ENCODE data around the gene ANKRD13D.

The ANKRD13D gene

GRCh38 chr11:67291481-67292381 is 2.6 kb downstream of the ANKRD13D start:
- TF ChIP-seq POLR2A (IDR thresholded peaks at IDR 0.05; ENCODE audit: low read depth, low read length), result no peak
- DNase-seq (ENCODE audit: insufficient read length, low spot score), result no peak
- FAIRE-seq, result no peak

GRCh38 chr11:67292671-67293070 is 3.6 kb downstream of the ANKRD13D start:
- TF ChIP-seq POLR2A (IDR thresholded peaks at IDR 0.05; ENCODE audit: low read depth, low read length), result no peak
- DNase-seq (ENCODE audit: insufficient read length, low spot score), result no peak
- no peak for FAIRE-seq

GRCh38 chr11:67293090-67293489 is 4.0 kb downstream of the ANKRD13D start:
- TF ChIP-seq POLR2A (IDR thresholded peaks at IDR 0.05; ENCODE audit: low read depth, low read length), result no peak
- DNase-seq (ENCODE audit: insufficient read length, low spot score), result no peak
- FAIRE-seq, result no peak

DNA sequence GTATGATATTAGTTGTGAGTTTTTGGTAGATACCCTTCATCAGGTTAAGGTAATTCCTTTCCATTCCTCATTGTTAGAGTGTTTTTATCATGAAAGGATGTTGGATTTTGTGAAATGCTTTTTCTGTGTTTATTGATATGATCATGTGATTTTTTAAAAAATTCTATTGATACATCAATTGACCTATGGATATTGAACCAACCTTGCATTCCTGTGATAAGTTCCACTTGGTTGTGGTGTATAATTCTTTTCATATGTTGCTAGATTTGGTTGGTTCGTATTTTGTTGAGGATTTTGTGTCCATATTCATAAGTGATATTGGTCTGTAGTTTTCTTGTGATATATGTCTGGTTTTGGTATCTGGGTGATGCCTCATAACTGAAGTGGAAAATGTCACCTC is 6.7 kb downstream of the ANKRD13D start:
- DNase-seq (ENCODE audit: insufficient read length, low spot score) (no peak), FAIRE-seq (no peak)
- no peak for TF ChIP-seq POLR2A (IDR thresholded peaks at IDR 0.05; ENCODE audit: low read depth, low read length)

GRCh38 chr11:67298786-67299185 is 9.7 kb downstream of the ANKRD13D start:
- TF ChIP-seq POLR2A (IDR thresholded peaks at IDR 0.05; ENCODE audit: low read depth, low read length), result no peak
- FAIRE-seq (no peak), DNase-seq (ENCODE audit: insufficient read length, low spot score) (no peak)

DNA sequence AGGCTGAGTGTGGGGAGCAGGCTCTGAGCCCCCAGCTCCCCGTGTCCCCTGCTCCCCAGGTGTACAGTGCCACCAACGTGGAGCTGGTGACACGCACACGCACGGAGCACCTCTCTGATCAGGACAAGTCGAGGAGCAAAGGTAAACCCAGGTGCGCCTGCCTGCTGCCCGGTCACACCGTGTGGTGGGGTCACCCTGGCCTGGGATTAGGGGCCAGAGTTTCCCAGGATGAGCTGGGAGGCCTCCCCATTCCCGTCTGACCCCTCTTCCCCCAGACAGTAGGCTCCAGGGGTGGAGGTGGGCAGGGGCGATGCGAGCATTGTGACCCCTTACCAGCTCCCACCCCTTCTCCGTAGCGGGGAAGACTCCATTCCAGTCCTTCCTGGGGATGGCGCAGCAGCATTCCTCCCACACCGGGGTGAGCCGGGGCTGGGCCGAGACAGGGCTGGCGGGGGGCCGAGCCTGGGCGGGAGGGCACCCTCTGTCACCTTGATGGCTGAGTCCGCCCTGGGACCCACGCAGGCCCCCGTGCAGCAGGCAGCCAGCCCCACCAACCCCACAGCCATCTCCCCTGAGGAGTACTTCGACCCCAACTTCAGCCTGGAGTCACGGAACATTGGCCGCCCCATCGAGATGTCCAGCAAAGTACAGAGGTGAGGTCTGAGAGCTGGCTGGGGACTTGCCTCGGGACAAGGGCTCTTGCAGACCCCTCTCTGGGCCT is 10.5 kb downstream of the ANKRD13D start:
- no peak for FAIRE-seq
- no peak for DNase-seq (ENCODE audit: insufficient read length, low spot score)

GRCh38 chr11:67300256-67300755 is 11.2 kb downstream of the ANKRD13D start:
- FAIRE-seq (no peak), DNase-seq (ENCODE audit: insufficient read length, low spot score) (no peak)
- TF ChIP-seq POLR2A (IDR thresholded peaks at IDR 0.05; ENCODE audit: low read depth, low read length), result no peak

More for the DNA sequence above, 10.5 kb downstream of the ANKRD13D start:
- TF ChIP-seq POLR2A (IDR thresholded peaks at IDR 0.05; ENCODE audit: low read depth, low read length), result no peak

GRCh38 chr11:67300756-67301312 is 11.7 kb downstream of the ANKRD13D start:
- no peak for TF ChIP-seq POLR2A (IDR thresholded peaks at IDR 0.05; ENCODE audit: low read depth, low read length)
- DNase-seq (ENCODE audit: insufficient read length, low spot score), result no peak
- FAIRE-seq, result no peak

GRCh38 chr11:67301313-67301921 is 12.3 kb downstream of the ANKRD13D start:
- TF ChIP-seq POLR2A (IDR thresholded peaks at IDR 0.05; ENCODE audit: low read depth, low read length), result no peak
- DNase-seq (ENCODE audit: insufficient read length, low spot score), result no peak
- no peak for FAIRE-seq

- no peak for FAIRE-seq
- TF ChIP-seq POLR2A (IDR thresholded peaks at IDR 0.05; ENCODE audit: low read depth, low read length), result no peak
- DNase-seq (ENCODE audit: insufficient read length, low spot score), result peak; percentile 50
Observed at GRCh38 chr11:67301951-67302516, 12.9 kb downstream of the ANKRD13D start.

DNA sequence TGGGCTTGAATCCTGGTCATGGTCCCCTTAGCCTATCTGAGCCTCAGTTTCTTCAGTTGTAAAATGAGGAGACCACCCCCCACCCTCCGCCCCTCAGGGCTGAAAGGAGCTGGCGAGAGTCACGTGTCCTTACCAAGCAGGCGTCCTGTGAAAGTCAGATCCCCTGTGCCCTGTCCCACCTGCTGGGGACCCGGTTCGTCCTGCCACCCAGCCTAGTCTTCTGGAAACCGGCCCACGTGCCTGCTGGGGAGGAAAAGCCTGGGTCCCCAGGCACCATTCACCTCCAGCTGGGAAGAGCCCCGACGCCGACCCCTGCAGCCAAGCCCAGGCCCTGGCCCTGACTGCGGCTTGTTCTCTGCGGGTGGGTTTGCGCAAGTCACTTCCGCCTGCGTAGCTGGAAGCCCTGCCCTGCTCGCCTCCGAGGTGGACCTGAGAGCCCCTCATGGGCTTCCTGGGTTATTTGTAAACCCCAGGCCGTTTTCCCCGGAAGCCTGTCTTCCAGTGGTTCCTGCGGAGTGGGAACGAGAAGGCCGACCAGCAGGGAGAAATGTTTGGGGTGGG is 13.5 kb downstream of the ANKRD13D start:
- DNase-seq (ENCODE audit: insufficient read length, low spot score) (no peak), FAIRE-seq (no peak)
- no peak for TF ChIP-seq POLR2A (IDR thresholded peaks at IDR 0.05; ENCODE audit: low read depth, low read length)

- DNase-seq (ENCODE audit: insufficient read length, low spot score), result peak; percentile 76
- FAIRE-seq, result no peak
- TF ChIP-seq POLR2A (IDR thresholded peaks at IDR 0.05; ENCODE audit: low read depth, low read length), result peak; percentile 71
Observed at GRCh38 chr11:67303132-67303834, 14.2 kb downstream of the ANKRD13D start, which contains the start of gene SSH3. SSH3 (plus strand) TSS chr11:67303530; CDS start chr11:67303626, 96 bp downstream.
